C4-2B (cell line): ENCODE data around the gene HEATR5B.

Experiments used
- H3K27ac ChIP-seq: fragments of 450-650 bp; 2 replicates; pipeline ENCODE4 v1.5.1; 2017
- ZFX ChIP-seq: fragments of 450-650 bp; IDR thresholded peaks from 2 replicates; pipeline ENCODE4 v1.6.1; 2017
- TF ChIP-seq, protein P1 (sequence below): fragments of 450-650 bp; conservative IDR thresholded peaks from 2 replicates; pipeline ENCODE4 v1.5.1; 2017; ENCODE audit warnings: mild to moderate bottlenecking

Gene HEATR5B

DNA sequence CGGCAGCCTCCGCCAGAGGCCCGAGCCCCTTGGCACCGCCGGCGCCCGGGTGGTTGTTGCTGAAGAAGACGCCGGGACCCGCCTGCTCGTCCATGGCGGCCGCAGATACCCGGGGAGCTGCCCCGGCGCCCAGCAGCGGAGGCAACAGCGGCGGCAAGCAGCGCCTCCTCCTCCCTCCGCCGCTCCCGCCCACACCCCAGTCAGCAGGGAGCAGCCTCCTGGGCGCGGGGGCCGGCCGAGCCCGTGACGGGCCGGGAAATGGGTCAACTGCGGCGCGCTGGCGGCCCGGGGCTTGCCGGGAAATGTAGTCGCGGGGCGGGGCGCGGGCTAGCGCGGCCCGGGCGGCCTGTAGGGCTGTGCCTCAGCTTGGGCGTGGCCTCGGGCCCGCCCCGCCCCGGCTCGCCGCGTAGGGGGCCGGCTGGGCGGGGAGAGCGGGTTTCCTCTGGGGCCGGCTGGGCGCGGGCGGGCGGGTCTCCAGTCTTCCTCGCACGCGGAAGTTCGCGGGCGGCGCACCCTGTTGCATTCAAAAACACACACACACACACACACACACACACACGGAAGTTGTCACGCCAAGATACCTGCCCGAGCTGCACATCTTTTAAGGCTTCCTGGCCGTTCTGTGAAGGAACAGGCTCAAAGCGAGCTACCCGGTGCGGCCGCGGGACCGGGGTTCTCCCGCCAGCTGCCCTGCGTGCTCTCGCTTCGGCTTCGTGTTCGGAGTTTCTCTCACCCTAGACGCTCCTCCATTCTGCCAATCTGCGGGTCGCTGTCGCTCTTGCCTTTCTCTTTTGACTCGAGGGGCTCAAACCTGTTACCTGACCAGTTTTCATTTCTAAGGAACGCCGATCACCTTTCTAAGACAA is 117.6 kb downstream of the HEATR5B start, which contains the start of gene STRN:
TSS of gene STRN (minus strand) at position 167 of the 866 bp plus-strand sequence. CDS start at position 94, 73 bp downstream.
- H3K27ac ChIP-seq, result peak within 1 kb of the TSS; percentile 91
- TF ChIP-seq, protein P1, sequence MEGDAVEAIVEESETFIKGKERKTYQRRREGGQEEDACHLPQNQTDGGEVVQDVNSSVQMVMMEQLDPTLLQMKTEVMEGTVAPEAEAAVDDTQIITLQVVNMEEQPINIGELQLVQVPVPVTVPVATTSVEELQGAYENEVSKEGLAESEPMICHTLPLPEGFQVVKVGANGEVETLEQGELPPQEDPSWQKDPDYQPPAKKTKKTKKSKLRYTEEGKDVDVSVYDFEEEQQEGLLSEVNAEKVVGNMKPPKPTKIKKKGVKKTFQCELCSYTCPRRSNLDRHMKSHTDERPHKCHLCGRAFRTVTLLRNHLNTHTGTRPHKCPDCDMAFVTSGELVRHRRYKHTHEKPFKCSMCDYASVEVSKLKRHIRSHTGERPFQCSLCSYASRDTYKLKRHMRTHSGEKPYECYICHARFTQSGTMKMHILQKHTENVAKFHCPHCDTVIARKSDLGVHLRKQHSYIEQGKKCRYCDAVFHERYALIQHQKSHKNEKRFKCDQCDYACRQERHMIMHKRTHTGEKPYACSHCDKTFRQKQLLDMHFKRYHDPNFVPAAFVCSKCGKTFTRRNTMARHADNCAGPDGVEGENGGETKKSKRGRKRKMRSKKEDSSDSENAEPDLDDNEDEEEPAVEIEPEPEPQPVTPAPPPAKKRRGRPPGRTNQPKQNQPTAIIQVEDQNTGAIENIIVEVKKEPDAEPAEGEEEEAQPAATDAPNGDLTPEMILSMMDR, result no peak
- no peak for TF ChIP-seq ZFX

DNA sequence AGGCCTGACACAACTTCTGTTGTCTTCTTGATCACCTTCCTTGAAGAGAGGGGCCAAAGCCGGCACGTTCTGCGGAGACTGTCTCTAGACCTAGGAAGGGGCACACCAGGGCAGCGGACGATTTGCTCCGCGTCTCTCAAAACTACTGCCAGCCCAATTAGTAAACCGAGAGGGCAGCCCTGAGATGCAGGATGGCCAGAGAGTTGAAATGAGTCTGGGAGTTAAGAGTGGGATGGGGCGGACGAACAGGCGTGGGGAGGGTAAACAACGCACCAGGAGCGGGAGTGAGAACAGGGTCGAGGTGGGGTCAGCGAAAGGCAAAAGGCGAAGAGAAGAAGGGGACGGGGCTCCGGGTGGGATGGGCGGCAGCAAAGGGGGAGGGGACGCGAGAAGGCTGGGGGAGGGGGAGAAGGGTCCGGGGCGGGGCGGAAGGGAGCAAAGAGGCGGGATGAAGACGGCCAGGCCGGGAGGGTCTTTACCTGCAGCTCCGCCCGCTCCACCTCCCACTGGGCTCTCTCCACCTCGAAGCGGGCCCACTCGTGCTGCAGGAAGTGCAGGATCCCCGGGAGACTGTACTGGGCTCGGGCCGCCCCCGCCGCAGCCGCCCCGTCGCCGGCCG is 118.3 kb downstream of the HEATR5B start:
- TF ChIP-seq, protein P1, result no peak
- TF ChIP-seq ZFX, result no peak
- peak overlapping the region; percentile 91 for H3K27ac ChIP-seq

DNA sequence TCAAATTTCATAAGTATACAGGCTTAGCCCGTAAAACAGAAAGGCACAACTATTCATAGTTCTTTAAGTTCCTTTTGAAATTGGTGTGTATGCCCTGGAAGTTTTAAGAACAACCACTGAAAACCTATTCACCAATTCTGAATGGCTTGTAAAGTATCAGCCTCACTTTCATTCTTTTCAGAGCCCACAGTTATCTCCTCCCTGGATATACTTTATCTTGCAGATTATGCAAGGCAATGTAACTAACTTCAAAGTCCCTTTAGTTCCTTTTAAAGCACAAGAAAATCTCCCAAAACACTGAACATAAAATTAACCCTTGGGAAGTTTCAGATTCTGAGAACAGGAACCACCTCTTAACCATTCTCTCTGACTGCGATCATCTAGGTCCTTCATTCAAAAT is 119.0 kb downstream of the HEATR5B start:
- TF ChIP-seq, protein P1, result no peak
- TF ChIP-seq ZFX, result no peak
- H3K27ac ChIP-seq, result no peak overlapping the region; the same call in 1 of the 2 replicates

DNA sequence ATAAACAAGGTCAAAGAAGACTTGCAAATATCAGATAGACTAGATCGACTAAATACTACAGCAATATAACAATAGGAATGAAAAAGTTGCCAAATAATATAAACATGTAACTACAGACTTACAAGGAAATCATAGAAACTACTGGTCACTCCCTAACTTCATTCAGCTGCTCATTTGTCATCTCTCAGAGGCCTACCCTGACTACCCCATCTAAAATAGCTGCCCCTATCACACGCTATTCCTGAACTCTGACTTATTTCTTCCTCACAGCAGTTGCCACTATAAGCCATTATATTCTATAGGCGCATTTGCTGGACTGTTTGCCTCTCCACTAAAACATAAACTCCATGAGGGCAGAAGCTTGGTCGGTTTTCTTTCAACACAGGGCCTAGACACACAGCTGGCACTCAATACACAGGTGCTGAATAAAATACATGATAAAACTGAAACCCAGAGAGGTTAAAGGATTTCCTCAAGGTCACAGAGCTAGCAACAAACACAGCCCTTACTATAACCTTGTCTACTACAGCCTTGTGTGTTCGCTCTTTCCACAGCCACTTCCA is 119.6 kb downstream of the HEATR5B start:
- H3K27ac ChIP-seq, result no peak overlapping the region
- TF ChIP-seq, protein P1, result no peak
- TF ChIP-seq ZFX, result no peak

DNA sequence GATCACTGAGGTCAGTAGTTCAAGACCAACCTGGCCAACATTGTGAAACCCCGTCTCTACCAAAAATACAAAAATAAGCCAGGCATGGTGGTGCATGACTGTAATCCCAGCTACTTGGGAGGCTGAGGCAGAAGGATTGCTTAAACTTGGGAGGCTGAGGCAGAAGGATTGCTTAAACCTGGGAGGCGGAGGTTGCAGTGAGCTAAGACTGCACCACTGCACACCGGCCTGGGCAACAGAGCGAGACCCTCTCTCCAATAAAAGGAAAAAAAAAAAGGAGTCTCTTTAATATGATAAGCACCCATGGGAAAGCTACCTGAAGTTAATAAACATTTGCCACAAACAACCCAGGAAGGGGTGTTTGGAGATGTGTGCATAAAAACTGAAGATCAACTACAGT is 120.4 kb downstream of the HEATR5B start:
- TF ChIP-seq, protein P1, result no peak
- TF ChIP-seq ZFX, result no peak
- H3K27ac ChIP-seq, result no peak overlapping the region

DNA sequence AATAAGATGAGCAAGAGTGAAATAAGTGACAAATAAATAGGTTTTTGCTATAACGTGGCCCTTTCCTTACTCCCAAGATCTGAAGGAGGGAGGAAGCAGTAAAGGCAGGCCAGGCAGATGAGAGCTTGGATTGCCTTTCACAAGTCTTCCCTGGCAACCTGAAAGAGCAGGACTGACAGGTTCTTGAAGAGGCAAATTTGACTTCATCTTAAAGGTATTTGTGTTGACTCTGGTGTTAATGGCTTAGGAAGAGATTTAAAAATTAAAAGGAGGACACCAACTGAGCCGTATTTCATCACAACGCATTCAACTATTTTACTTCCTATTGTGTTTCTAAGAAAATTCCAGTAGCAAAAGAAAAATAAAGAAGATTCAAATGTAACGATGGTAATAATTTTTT is 121.1 kb downstream of the HEATR5B start:
- TF ChIP-seq, protein P1, result no peak
- TF ChIP-seq ZFX, result no peak
- no peak overlapping the region for H3K27ac ChIP-seq

DNA sequence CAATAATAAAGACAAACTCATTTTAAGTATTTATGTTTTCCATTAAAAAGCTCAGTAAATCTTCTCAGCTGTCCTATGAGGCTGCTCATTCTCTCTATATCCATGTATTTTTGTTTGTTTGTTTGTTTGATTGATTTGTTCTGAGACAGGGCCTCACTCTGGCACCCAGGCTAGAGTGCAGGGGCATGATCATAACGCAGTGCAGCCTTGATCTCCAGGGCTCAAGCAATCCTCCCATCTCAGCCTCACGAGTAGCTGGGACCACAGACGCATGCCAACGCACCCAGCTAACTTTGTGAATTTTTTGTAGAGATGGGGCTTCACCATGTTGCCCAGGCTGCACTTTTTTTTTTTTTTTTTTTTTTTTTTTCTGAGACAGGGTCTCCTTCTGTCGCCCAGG is 123.4 kb downstream of the HEATR5B start:
- TF ChIP-seq, protein P1, result no peak
- no peak for TF ChIP-seq ZFX
- H3K27ac ChIP-seq, result no peak overlapping the region
